Lower lobe of right lung (tissue), 2 donors: ENCODE data around the gene UBASH3A. TPM values are rescaled to one million over a fixed set of nuclear protein-coding genes. Genes with fewer than 3 reads are reported as not detected.

Experiments
- ATAC-seq, 2 donors: fragments of 200-7000 bp; cut with Tn5 transposase; one replicate each; pipeline ENCODE4 v1.9.1; 2020 to 2022; ENCODE audit warnings: mild to moderate bottlenecking in 2 of 2, moderate library complexity in 2 of 2
- DNase-seq: peaks from one replicate; pipeline ENCODE4 v3.0.0-alpha.2; 2020
- H3K27ac ChIP-seq: fragments of 200-600 bp; one replicate; pipeline ENCODE4 v1.8.0; 2022
- H3K27me3 ChIP-seq: fragments of 200-600 bp; one replicate; pipeline ENCODE4 v1.8.0; 2022; ENCODE audit warnings: low read depth
- H3K36me3 ChIP-seq: fragments of 200-600 bp; one replicate; pipeline ENCODE4 v1.8.0; 2022; ENCODE audit warnings: mild to moderate bottlenecking
- H3K4me1 ChIP-seq: fragments of 200-600 bp; one replicate; pipeline ENCODE4 v1.8.0; 2022
- H3K4me3 ChIP-seq: fragments of 200-600 bp; one replicate; pipeline ENCODE4 v1.8.0; 2022; ENCODE audit warnings: mild to moderate bottlenecking
- H3K9me3 ChIP-seq: fragments of 200-600 bp; one replicate; pipeline ENCODE4 v1.8.0; 2022
- CTCF ChIP-seq: fragments of 200-600 bp; IDR thresholded peaks from one replicate; pipeline ENCODE4 v1.8.0; 2022; ENCODE audit warnings: antibody characterized with exemption, mild to moderate bottlenecking
- intact Hi-C: fragments of 100-400 bp; cut with DNase I; formaldehyde crosslinking; loops from one replicate; pipeline ENCODE4 v1.11.0; 2022
- total RNA-seq: library from RNA; stranded (reverse); fragmentation: NEBNext Ultra II Directional; extraction: Animal tissue kit (Norgen Biotek cat#: 25700); gene quantifications from one replicate; pipeline ENCODE4 v1.2.1, GENCODE V29; 2021
- donor health status: DM: no; HTN: yes; CAD: no; lungs with severe emphysema.

UBASH3A gene
- total RNA-seq, 1 donor from 2014 or later, result 1.2 TPM

GRCh38 chr21:42475526-42476387 is 72.1 kb downstream of the UBASH3A start:
- Histone ChIP-seq H3K36me3 (no peaks in the 10 kb centered on the region), H3K27ac (no peak overlapping the region), H3K4me3 (no peak overlapping the region), H3K9me3 (no peaks in the 10 kb centered on the region), H3K4me1 (no peaks in the 10 kb centered on the region), H3K27me3 (no peaks in the 10 kb centered on the region)
- no peak for DNase-seq
- intact Hi-C loops, result no loop called here
- no peak for ATAC-seq
- TF ChIP-seq CTCF, result no peak

GRCh38 chr21:42476388-42477331 is 73.0 kb downstream of the UBASH3A start:
- no peak for TF ChIP-seq CTCF
- no peaks in the 10 kb centered on the region for H3K36me3 ChIP-seq
- no peak for DNase-seq
- H3K4me3 ChIP-seq, result no peak overlapping the region
- no peak overlapping the region for H3K27ac ChIP-seq
- H3K27me3 ChIP-seq, result no peaks in the 10 kb centered on the region
- intact Hi-C loops, result no loop called here
- H3K4me1 ChIP-seq, result no peaks in the 10 kb centered on the region
- ATAC-seq, result no peak
- no peaks in the 10 kb centered on the region for H3K9me3 ChIP-seq

DNA sequence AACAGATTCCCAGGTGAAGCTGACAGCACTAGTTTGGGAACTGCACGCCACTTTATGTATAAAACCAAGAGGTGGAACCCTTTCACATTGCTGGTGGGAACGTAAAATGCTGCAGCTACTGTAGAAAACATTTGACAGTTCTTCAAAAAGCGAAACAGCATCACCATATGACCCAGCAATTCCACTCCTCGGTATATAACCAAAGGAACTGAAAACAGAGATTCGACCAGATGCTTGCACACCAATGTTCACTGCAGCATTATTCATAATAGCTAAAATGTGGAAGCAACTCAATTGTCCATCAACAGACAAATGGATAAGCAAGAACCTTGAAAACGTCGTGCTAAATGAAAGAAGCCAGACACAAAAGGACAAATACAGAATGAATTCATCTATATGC is 74.8 kb downstream of the UBASH3A start:
- no peaks in the 10 kb centered on the region for H3K36me3 ChIP-seq
- intact Hi-C loops, result no loop called here

DNA sequence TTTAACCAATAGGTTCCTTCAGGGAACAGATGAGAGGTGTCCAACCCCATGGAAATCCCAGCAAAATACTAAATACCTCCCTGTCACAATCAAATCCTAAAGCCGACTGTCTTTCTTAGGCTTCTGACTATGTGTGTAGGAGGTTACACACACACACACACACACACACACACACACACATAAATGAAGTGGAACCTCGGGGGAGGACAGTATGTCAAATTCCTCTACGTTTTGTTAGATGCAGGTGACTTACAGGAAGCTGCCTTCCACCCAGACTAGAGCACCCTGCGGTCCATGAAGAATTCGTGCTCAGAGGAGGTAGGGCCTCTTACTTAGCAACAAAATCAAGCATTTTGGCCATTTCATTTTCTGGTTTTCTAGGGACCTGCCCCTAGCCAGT is 75.9 kb downstream of the UBASH3A start:
- ATAC-seq (no peak), DNase-seq (no peak)
- H3K9me3 ChIP-seq, result no peaks in the 10 kb centered on the region
- intact Hi-C loops, result no loop called here
- TF ChIP-seq CTCF, result no peak
- no peak overlapping the region for H3K27ac ChIP-seq
- no peaks in the 10 kb centered on the region for H3K27me3 ChIP-seq
- no peak overlapping the region for H3K4me3 ChIP-seq
- H3K36me3 ChIP-seq, result no peaks in the 10 kb centered on the region
- H3K4me1 ChIP-seq, result no peaks in the 10 kb centered on the region

More for the DNA sequence above, 74.8 kb downstream of the UBASH3A start:
- ATAC-seq, result no peak
- Histone ChIP-seq H3K4me3 (no peak overlapping the region), H3K27ac (no peak overlapping the region), H3K4me1 (no peaks in the 10 kb centered on the region), H3K9me3 (no peaks in the 10 kb centered on the region), H3K27me3 (no peaks in the 10 kb centered on the region)
- DNase-seq, result no peak
- no peak for TF ChIP-seq CTCF

DNA sequence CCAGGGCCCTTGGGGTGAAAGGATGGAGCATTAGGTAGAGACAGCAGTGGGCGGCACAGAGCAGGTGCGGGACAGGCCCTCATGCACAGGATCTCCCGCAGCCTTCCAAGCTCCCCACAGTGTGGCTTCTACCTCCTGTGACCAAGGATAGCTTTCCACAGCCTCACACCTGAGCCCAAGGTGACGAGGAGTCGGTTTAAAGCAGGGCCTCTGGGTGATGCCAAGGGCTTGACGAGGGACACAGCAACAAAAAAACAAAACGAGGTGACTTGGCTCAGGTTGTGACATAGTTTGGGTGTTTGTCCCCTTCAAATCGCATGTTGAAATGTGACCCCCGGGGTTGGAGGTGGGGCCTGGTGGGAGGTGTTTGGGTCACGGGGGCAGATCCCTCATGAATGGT is 77.0 kb downstream of the UBASH3A start:
- Histone ChIP-seq H3K9me3 (no peaks in the 10 kb centered on the region), H3K4me3 (no peak overlapping the region), H3K27me3 (no peaks in the 10 kb centered on the region), H3K36me3 (no peaks in the 10 kb centered on the region), H3K4me1 (no peaks in the 10 kb centered on the region), H3K27ac (no peak overlapping the region)
- TF ChIP-seq CTCF, result no peak
- intact Hi-C loops, result no loop called here
- no peak for DNase-seq
- ATAC-seq, result no peak
